ENCODE data around the gene GRAP. TPM values are rescaled to one million over a fixed set of nuclear protein-coding genes. Genes with fewer than 3 reads are reported as not detected.

GRAP gene
- total RNA-seq, 1 experiment from 2014 or later = not detected

DNA sequence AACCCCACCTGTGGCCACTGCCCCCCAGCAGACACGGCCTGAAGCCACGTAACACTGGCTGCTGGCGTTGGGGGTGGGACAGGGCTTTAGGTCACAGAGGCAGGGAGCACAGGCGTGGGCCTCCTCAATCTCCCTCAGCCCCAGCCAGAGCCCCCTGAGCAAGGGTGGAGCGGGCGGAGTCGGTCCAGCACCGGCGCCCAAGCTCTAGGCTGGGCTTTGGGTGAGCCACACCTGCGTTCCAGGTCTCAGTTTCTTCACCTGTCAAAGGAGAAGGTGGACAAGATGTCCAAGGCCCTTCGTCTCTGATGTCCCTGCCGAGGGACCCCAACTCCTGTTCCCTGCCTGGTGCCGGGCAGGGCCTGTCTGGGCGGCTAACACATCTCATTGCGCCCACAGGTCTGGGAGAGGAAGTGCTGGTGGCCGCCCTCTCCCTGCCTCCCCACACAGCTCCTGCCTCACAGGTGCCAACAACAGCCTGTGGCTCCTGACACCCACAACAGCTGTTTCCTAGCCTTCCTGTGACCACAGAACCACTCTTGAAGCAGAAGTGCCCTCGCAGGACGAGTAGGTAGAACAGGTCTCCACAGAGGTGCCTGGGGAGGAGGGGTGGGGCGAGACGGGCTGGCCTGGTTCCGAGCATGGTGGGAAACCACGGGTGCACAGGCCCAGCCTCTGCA is 54.2 kb downstream of the GRAP start:
- no peak overlapping the region for H3K9ac ChIP-seq (ENCODE audit: low read length)

DNA sequence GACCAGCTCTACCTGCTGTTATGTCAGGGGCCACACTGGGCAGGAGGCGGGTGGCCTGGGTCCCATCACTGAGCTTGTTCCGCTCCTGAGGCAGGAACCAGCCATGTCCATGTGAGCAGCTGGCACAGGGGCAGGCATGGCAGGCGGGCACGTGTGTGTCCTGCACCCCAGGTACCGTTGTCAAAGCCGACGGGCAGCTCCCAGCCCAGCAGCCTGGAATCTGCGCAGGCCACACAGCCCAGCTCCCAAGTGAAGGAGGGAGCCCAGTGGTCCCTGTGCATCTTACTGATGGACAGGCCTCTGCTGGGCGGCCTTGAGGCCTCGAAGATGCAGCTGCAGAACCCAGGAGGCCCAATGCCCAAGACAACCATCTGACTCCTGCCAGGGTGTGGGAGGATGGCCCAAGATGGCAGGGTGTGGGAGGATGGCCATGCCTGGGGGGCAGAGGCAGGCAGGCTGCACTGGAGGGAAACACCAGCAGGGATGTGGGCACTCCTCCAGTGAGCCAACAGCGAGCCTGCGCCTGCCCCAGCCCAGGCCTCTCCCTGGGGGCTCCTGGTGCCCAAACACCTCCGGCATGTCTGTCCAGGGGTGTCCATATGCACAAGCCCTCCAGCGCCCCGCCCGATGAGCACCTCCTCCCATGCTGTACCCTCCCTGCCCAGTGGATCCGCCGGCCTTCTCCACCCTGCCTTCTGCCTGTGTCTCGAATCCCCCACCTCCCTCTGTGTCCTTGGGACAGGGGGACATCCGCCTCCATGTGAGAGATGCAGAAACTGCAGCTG is 55.0 kb downstream of the GRAP start:
- H3K36me3 ChIP-seq (ENCODE audit: low read depth, low read length) = no peaks in the 10 kb centered on the region
- H3K4me3 ChIP-seq (ENCODE audit: low read length) = no peak overlapping the region
- BruUV-seq (replicated peaks) = no TSS peak
- H3K79me2 ChIP-seq (ENCODE audit: low read length) = no peaks in the 10 kb centered on the region
- no peak for ATAC-seq
- H2AFZ ChIP-seq (ENCODE audit: low read length) = no peak overlapping the region
- DNase-seq = no peak
- CTCF ChIA-PET = no interaction called here
- H3K9me2 ChIP-seq (replicated peaks; ENCODE audit: low read length) = no peaks in the 10 kb centered on the region
- POLR2A ChIA-PET (ENCODE audit: unreplicated experiment) = no interaction called here
- H3K4me1 ChIP-seq (ENCODE audit: insufficient read depth, low read length) = no peaks in the 10 kb centered on the region
- TF ChIP-seq EZH2 (IDR thresholded peaks at IDR 0.05; ENCODE audit: low read length, unreplicated experiment) (no peak), EZH2phosphoT487 (IDR thresholded peaks at IDR 0.05; ENCODE audit: borderline replicate concordance, low read length) (no peak)
- TF ChIP-seq, protein P1, sequence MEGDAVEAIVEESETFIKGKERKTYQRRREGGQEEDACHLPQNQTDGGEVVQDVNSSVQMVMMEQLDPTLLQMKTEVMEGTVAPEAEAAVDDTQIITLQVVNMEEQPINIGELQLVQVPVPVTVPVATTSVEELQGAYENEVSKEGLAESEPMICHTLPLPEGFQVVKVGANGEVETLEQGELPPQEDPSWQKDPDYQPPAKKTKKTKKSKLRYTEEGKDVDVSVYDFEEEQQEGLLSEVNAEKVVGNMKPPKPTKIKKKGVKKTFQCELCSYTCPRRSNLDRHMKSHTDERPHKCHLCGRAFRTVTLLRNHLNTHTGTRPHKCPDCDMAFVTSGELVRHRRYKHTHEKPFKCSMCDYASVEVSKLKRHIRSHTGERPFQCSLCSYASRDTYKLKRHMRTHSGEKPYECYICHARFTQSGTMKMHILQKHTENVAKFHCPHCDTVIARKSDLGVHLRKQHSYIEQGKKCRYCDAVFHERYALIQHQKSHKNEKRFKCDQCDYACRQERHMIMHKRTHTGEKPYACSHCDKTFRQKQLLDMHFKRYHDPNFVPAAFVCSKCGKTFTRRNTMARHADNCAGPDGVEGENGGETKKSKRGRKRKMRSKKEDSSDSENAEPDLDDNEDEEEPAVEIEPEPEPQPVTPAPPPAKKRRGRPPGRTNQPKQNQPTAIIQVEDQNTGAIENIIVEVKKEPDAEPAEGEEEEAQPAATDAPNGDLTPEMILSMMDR (conservative IDR thresholded peaks at IDR 0.05; ENCODE audit: low read depth, low read length) = no peak
- no peak overlapping the region for H3K9ac ChIP-seq (ENCODE audit: low read length)
- H3K27me3 ChIP-seq (ENCODE audit: low read length) = no peaks in the 10 kb centered on the region
- no peaks in the 10 kb centered on the region for H3F3A ChIP-seq (ENCODE audit: low read length, unreplicated experiment)
- H3K27ac ChIP-seq (ENCODE audit: low read length) = no peak overlapping the region
- H3K4me2 ChIP-seq (ENCODE audit: low read length) = no peak overlapping the region
- no peaks in the 10 kb centered on the region for H4K20me1 ChIP-seq (ENCODE audit: low read length)
- intact Hi-C loops (cut with micrococcal nuclease) = no loop called here
- H3K9me3 ChIP-seq (ENCODE audit: low read length) = no peaks in the 10 kb centered on the region

More for the DNA sequence above, 54.2 kb downstream of the GRAP start:
- H3K36me3 ChIP-seq (ENCODE audit: low read depth, low read length) = no peaks in the 10 kb centered on the region
- BruUV-seq (replicated peaks) = no TSS peak
- H3K4me3 ChIP-seq (ENCODE audit: low read length) = no peak overlapping the region
- no peaks in the 10 kb centered on the region for H4K20me1 ChIP-seq (ENCODE audit: low read length)
- H3K27ac ChIP-seq (ENCODE audit: low read length) = no peak overlapping the region
- CTCF ChIA-PET = no interaction called here
- no peak overlapping the region for H2AFZ ChIP-seq (ENCODE audit: low read length)
- DNase-seq = no peak
- POLR2A ChIA-PET (ENCODE audit: unreplicated experiment) = no interaction called here
- no peaks in the 10 kb centered on the region for H3K27me3 ChIP-seq (ENCODE audit: low read length)
- no peaks in the 10 kb centered on the region for H3K9me3 ChIP-seq (ENCODE audit: low read length)
- H3K79me2 ChIP-seq (ENCODE audit: low read length) = no peaks in the 10 kb centered on the region
- H3K4me1 ChIP-seq (ENCODE audit: insufficient read depth, low read length) = no peaks in the 10 kb centered on the region
- intact Hi-C loops (cut with micrococcal nuclease) = no loop called here
- no peaks in the 10 kb centered on the region for H3F3A ChIP-seq (ENCODE audit: low read length, unreplicated experiment)
- H3K4me2 ChIP-seq (ENCODE audit: low read length) = no peak overlapping the region
- no peaks in the 10 kb centered on the region for H3K9me2 ChIP-seq (replicated peaks; ENCODE audit: low read length)
- TF ChIP-seq EZH2phosphoT487 (IDR thresholded peaks at IDR 0.05; ENCODE audit: borderline replicate concordance, low read length) = no peak
- TF ChIP-seq, protein P1 (conservative IDR thresholded peaks at IDR 0.05; ENCODE audit: low read depth, low read length) = no peak
- no peak for TF ChIP-seq EZH2 (IDR thresholded peaks at IDR 0.05; ENCODE audit: low read length, unreplicated experiment)
- no peak for ATAC-seq

DNA sequence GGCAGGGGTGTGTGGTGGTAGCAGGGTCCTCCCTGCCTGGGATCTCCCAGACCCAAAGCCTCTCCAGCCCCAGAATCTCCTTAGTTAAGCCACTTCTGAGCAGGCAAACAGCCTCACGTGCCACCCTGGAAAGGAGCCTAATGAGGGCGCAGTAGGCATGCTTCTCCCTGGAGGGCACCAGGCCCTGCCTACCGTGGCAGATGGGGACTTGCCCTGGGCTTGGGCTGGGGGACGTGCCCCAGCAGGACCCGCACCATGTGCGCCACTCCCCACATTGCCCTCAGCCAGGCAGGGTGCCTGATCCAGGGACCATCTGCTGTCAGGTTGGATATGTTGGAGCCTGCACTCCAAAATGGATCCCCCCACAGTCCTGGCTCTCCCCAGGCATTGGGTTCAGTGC is 56.4 kb downstream of the GRAP start:
- Histone ChIP-seq H3K9me3 (ENCODE audit: low read length) (no peaks in the 10 kb centered on the region), H3K4me1 (ENCODE audit: insufficient read depth, low read length) (no peaks in the 10 kb centered on the region), H3F3A (ENCODE audit: low read length, unreplicated experiment) (no peaks in the 10 kb centered on the region), H3K4me3 (ENCODE audit: low read length) (no peak overlapping the region), H3K9me2 (replicated peaks; ENCODE audit: low read length) (no peaks in the 10 kb centered on the region), H3K36me3 (ENCODE audit: low read depth, low read length) (no peaks in the 10 kb centered on the region), H3K27ac (ENCODE audit: low read length) (no peak overlapping the region), H3K27me3 (ENCODE audit: low read length) (no peaks in the 10 kb centered on the region), H4K20me1 (ENCODE audit: low read length) (no peaks in the 10 kb centered on the region), H3K4me2 (ENCODE audit: low read length) (no peak overlapping the region), H3K79me2 (ENCODE audit: low read length) (no peaks in the 10 kb centered on the region), H2AFZ (ENCODE audit: low read length) (no peak overlapping the region), H3K9ac (ENCODE audit: low read length) (no peak overlapping the region)
- TF ChIP-seq, protein P1 (conservative IDR thresholded peaks at IDR 0.05; ENCODE audit: low read depth, low read length) = no peak
- TF ChIP-seq EZH2phosphoT487 (IDR thresholded peaks at IDR 0.05; ENCODE audit: borderline replicate concordance, low read length) (no peak), EZH2 (IDR thresholded peaks at IDR 0.05; ENCODE audit: low read length, unreplicated experiment) (no peak)
- POLR2A ChIA-PET (ENCODE audit: unreplicated experiment) = no interaction called here
- intact Hi-C loops (cut with micrococcal nuclease) = no loop called here
- ATAC-seq = no peak
- DNase-seq = no peak
- CTCF ChIA-PET = no interaction called here
- BruUV-seq (replicated peaks) = no TSS peak
